ENCODE measurements around the gene KIF13A.
"Not testable (repeated sequence)": the region's sequence is repeated elsewhere in the genome, so short reads cannot be mapped to it uniquely, and the experiment has no call there.

KIF13A gene

GRCh38 chr6:17971128-17972073 lies 16.0 kb downstream of the KIF13A start:
- DNase-seq, result peak in 1 of 56 donors; percentile 37

GRCh38 chr6:17968876-17969275 lies 18.6 kb downstream of the KIF13A start:
- DNase-seq, result no peak

GRCh38 chr6:17967668-17968518 lies 19.5 kb downstream of the KIF13A start:
- no peak for DNase-seq

- no peak for DNase-seq
Measured at GRCh38 chr6:17966451-17966850, 21.0 kb downstream of the KIF13A start.

- DNase-seq, result no peak
Measured at GRCh38 chr6:17965397-17965796, 22.0 kb downstream of the KIF13A start.

GRCh38 chr6:17964633-17965032 lies 22.8 kb downstream of the KIF13A start:
- DNase-seq, result no peak

DNA sequence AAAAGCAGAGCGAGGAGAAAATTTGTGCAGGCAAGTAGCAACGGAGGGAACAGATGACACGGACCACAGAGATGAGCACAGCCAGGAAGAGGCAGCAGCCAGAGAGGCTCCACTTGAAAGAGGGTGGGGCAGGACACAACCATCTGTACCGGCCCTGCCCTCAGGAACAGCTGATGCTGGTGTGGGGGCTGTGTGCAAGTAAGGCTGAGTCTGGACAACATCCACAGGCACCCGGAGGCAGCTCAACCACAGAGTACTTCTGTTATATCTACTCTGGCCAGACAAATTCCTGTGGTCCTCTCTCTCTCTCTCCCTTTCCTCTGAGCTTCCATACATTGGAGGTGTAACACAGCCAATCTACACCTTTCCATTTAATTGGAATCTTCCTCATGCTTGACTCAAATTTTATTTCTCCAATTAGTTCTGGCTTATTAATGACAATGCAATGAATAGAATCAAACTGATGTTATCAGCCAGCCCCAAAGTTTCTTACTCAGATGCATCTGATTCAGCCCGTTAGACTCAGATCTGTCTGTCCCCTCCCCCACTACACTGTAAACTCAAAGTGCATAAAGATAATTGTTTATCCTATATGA lies 24.9 kb downstream of the KIF13A start:
- DNase-seq, result peak in 2 of 56 donors; percentile 1 to 4

GRCh38 chr6:17959302-17959701 lies 28.1 kb downstream of the KIF13A start:
- no peak for DNase-seq

- DNase-seq, result no peak
Measured at GRCh38 chr6:17957904-17958620, 29.4 kb downstream of the KIF13A start.

- DNase-seq, result peak in 1 of 56 donors; percentile 9
Measured at GRCh38 chr6:17957498-17957897, 29.9 kb downstream of the KIF13A start.

GRCh38 chr6:17957086-17957485 lies 30.3 kb downstream of the KIF13A start:
- DNase-seq, result no peak

DNA sequence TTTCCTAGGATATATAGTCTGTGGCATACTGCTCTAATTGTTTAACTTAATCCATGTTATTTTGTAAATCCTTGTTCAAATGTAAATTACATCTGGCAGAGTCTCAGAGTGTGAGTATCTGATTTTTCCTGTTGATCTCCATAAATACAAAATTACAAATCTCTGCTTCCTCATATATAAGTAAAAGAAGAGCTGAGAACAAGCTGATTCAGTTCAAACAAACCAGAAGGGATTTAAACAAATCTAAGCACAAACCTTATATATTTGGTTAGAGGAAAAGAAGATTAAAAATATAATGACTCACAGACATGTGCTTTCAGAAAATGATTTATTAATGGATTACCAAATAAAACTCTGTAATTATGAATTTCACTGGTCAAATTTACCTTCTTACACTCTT lies 37.3 kb downstream of the KIF13A start:
- DNase-seq, result no peak

DNA sequence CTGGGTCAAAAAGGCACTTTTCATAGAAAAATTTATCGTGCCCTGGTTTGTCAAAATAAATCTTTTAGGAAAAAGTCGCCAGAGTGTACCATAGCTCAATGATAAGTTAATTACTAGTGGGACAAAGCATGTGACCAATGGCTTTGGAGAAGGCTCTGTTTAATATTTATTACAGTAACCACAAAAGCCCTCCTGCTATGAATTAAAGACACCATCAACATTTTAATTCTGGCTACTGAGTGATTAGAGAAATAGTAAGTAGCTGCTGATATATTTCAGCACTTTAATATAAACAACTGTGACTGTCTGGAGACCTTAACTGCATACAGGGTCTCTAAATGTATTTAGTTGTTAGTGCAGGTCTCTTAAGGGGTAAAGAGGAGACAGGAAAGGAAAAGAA lies 38.3 kb downstream of the KIF13A start:
- no peak for DNase-seq

- DNase-seq, result no peak
Measured at GRCh38 chr6:17948725-17949124, 38.7 kb downstream of the KIF13A start.

DNA sequence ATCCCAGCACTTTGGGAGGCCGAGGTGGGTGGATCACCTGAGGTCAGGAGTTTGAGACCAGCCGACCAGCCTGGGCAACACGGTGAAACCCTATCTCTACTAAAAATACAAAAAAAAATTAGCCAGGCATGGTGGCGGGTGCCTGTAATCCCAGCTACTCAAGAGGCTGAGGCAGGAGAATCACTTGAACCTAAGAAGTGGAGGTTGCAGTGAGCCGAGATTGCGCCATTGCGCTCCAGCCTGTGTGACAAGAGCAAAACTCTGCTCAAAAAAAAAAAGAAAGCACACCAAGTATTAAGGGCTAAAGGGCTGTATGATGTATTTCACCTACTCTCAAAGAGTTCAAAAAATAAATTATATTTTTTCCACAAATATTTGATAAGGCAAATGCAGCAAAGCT lies 39.9 kb downstream of the KIF13A start:
- not testable (repeated sequence) for DNase-seq

GRCh38 chr6:17945575-17945974 lies 41.9 kb downstream of the KIF13A start:
- no peak for DNase-seq

GRCh38 chr6:17945111-17945510 lies 42.3 kb downstream of the KIF13A start:
- DNase-seq, result no peak

GRCh38 chr6:17941318-17941717 lies 46.1 kb downstream of the KIF13A start:
- DNase-seq, result no peak

GRCh38 chr6:17940151-17940792 lies 47.2 kb downstream of the KIF13A start:
- no peak for DNase-seq

DNA sequence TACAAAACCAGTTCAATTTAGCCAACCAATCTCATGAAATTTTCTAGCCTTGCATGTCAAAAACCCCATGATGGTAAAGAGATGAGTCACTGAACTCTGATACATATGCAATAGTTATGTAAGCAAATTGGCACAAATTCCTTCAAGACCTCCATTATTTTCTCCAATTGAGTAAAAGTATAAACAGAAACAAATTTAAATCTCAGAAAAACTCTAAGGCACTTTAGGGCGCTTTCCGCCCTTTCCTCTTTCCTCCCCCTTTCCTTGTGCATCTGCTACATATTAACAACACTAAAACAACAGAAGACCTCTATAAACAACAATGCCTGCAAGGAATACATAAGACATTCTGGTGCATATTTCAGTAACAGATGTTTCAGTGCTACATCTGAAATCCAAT lies 48.5 kb downstream of the KIF13A start:
- no peak for DNase-seq
